ENCODE results near the gene HPRT1. TPM values are rescaled to one million over a fixed set of nuclear protein-coding genes. Genes with fewer than 3 reads are reported as not detected.
"Not testable (repeated sequence)": the region's sequence is repeated elsewhere in the genome, so short reads cannot be mapped to it uniquely, and the experiment has no call there.

Gene HPRT1
- polyA plus RNA-seq, 6 donors from 2014 or later = 85.3 to 148 (median 93.6) TPM

GRCh38 chrX:134457708-134458107 lies 2.3 kb upstream of the HPRT1 start:
- H3K9me3 Mint-ChIP-seq = no peaks in the 10 kb centered on the region
- no peak overlapping the region for H3K27ac Mint-ChIP-seq
- no peaks in the 10 kb centered on the region for H3K36me3 Mint-ChIP-seq
- peaks cover 0 to 15% (median 9%) of the 10 kb centered on the region in 3 donors for H3K4me1 Mint-ChIP-seq
- ATAC-seq (ENCODE audit: low read depth in 2 of 2) (no peak), DNase-seq (no peak)
- H3K4me3 Mint-ChIP-seq = peak overlapping the region in 2 of 8 donors; percentile 36
- no peaks in the 10 kb centered on the region for H3K27me3 Mint-ChIP-seq

- Mint-ChIP-seq H3K27me3 (no peaks in the 10 kb centered on the region), H3K9me3 (no peaks in the 10 kb centered on the region), H3K4me3 (peak overlapping the region; percentile 81 to 93 (median 88)), H3K27ac (peak overlapping the region in 2 of 6 donors; percentile 68 to 76), H3K36me3 (no peaks in the 10 kb centered on the region), H3K4me1 (peaks cover 0 to 15% (median 3%) of the 10 kb centered on the region in 3 donors)
- ATAC-seq (ENCODE audit: low read depth in 2 of 2) (no peak), DNase-seq (no peak)
Measured at GRCh38 chrX:134459683-134460004, 321 bp upstream of the HPRT1 start.

GRCh38 chrX:134460862-134461220 lies 876 bp downstream of the HPRT1 start:
- peak overlapping the region; percentile 83 to 99 (median 92) for H3K4me3 Mint-ChIP-seq

GRCh38 chrX:134461437-134461836 lies 1.5 kb downstream of the HPRT1 start:
- H3K27ac Mint-ChIP-seq = peak overlapping the region in 1 of 6 donors; percentile 77

More at GRCh38 chrX:134460862-134461220, 876 bp downstream of the HPRT1 start:
- ATAC-seq (ENCODE audit: low read depth in 2 of 2) = no peak
- Mint-ChIP-seq H3K27me3 (no peaks in the 10 kb centered on the region), H3K9me3 (no peaks in the 10 kb centered on the region), H3K36me3 (no peaks in the 10 kb centered on the region), H3K27ac (peak overlapping the region in 5 of 6 donors; percentile 64 to 96 (median 86)), H3K4me1 (peaks cover 0 to 15% (median 3%) of the 10 kb centered on the region in 3 donors)
- DNase-seq = no peak

GRCh38 chrX:134462927-134463326 lies 3.0 kb downstream of the HPRT1 start:
- Mint-ChIP-seq H3K4me1 (peaks cover 0 to 7% (median 0%) of the 10 kb centered on the region in 3 donors), H3K27ac (no peak overlapping the region), H3K4me3 (peak overlapping the region in 1 of 8 donors; percentile 45), H3K9me3 (no peaks in the 10 kb centered on the region), H3K36me3 (no peaks in the 10 kb centered on the region), H3K27me3 (no peaks in the 10 kb centered on the region)
- DNase-seq (no peak), ATAC-seq (ENCODE audit: low read depth in 2 of 2) (no peak)

More at GRCh38 chrX:134461437-134461836, 1.5 kb downstream of the HPRT1 start:
- Mint-ChIP-seq H3K27me3 (no peaks in the 10 kb centered on the region), H3K4me3 (peak overlapping the region in 6 of 8 donors; percentile 83 to 99 (median 92)), H3K9me3 (no peaks in the 10 kb centered on the region), H3K4me1 (peaks cover 0 to 15% (median 3%) of the 10 kb centered on the region in 3 donors), H3K36me3 (no peaks in the 10 kb centered on the region)
- DNase-seq = no peak
- no peak for ATAC-seq (ENCODE audit: low read depth in 2 of 2)

GRCh38 chrX:134464453-134464852 lies 4.5 kb downstream of the HPRT1 start:
- H3K9me3 Mint-ChIP-seq; H3K36me3 Mint-ChIP-seq; H3K27ac Mint-ChIP-seq; H3K4me3 Mint-ChIP-seq; H3K4me1 Mint-ChIP-seq; ATAC-seq (ENCODE audit: low read depth in 2 of 2); H3K27me3 Mint-ChIP-seq; DNase-seq: not testable (repeated sequence)

GRCh38 chrX:134469486-134469885 lies 9.5 kb downstream of the HPRT1 start:
- H3K4me3 Mint-ChIP-seq = no peak overlapping the region
- no peak for ATAC-seq (ENCODE audit: low read depth in 2 of 2)
- H3K27me3 Mint-ChIP-seq = no peaks in the 10 kb centered on the region
- DNase-seq = no peak
- no peaks in the 10 kb centered on the region for H3K36me3 Mint-ChIP-seq
- H3K27ac Mint-ChIP-seq = peak overlapping the region in 1 of 6 donors; percentile 11
- no peaks in the 10 kb centered on the region for H3K9me3 Mint-ChIP-seq
- no peaks in the 10 kb centered on the region for H3K4me1 Mint-ChIP-seq

- ATAC-seq (ENCODE audit: low read depth in 2 of 2) (no peak), DNase-seq (no peak)
- no peak overlapping the region for H3K4me3 Mint-ChIP-seq
- no peaks in the 10 kb centered on the region for H3K4me1 Mint-ChIP-seq
- H3K36me3 Mint-ChIP-seq = no peaks in the 10 kb centered on the region
- no peaks in the 10 kb centered on the region for H3K27me3 Mint-ChIP-seq
- no peaks in the 10 kb centered on the region for H3K9me3 Mint-ChIP-seq
- no peak overlapping the region for H3K27ac Mint-ChIP-seq
Measured at GRCh38 chrX:134470013-134470412, 10.0 kb downstream of the HPRT1 start.

- no peaks in the 10 kb centered on the region for H3K4me1 Mint-ChIP-seq
- H3K36me3 Mint-ChIP-seq = no peaks in the 10 kb centered on the region
- no peak for ATAC-seq (ENCODE audit: low read depth in 2 of 2)
- no peaks in the 10 kb centered on the region for H3K9me3 Mint-ChIP-seq
- DNase-seq = no peak
- no peak overlapping the region for H3K27ac Mint-ChIP-seq
- H3K27me3 Mint-ChIP-seq = no peaks in the 10 kb centered on the region
- H3K4me3 Mint-ChIP-seq = no peak overlapping the region
Measured at GRCh38 chrX:134472041-134472440, 12.1 kb downstream of the HPRT1 start.

- H3K36me3 Mint-ChIP-seq = peaks cover 0 to 4% of the 10 kb centered on the region in 2 donors
- ATAC-seq (ENCODE audit: low read depth in 2 of 2) = no peak
- no peak for DNase-seq
- H3K4me1 Mint-ChIP-seq = no peaks in the 10 kb centered on the region
- H3K9me3 Mint-ChIP-seq = no peaks in the 10 kb centered on the region
- H3K27ac Mint-ChIP-seq = no peak overlapping the region
- no peaks in the 10 kb centered on the region for H3K27me3 Mint-ChIP-seq
- H3K4me3 Mint-ChIP-seq = no peak overlapping the region
Measured at GRCh38 chrX:134476284-134476683, 16.3 kb downstream of the HPRT1 start.

- Mint-ChIP-seq H3K27ac (no peak overlapping the region), H3K9me3 (no peaks in the 10 kb centered on the region), H3K36me3 (peaks cover 0 to 4% of the 10 kb centered on the region in 2 donors), H3K4me1 (no peaks in the 10 kb centered on the region), H3K27me3 (no peaks in the 10 kb centered on the region), H3K4me3 (no peak overlapping the region)
- DNase-seq = no peak
- ATAC-seq (ENCODE audit: low read depth in 2 of 2) = no peak
Measured at GRCh38 chrX:134478374-134478773, 18.4 kb downstream of the HPRT1 start.

- Mint-ChIP-seq H3K36me3 (peaks cover 0 to 4% of the 10 kb centered on the region in 2 donors), H3K4me1 (no peaks in the 10 kb centered on the region), H3K9me3 (no peaks in the 10 kb centered on the region), H3K4me3 (no peak overlapping the region), H3K27me3 (no peaks in the 10 kb centered on the region), H3K27ac (no peak overlapping the region)
- DNase-seq = no peak
- ATAC-seq (ENCODE audit: low read depth in 2 of 2) = no peak
Measured at GRCh38 chrX:134480061-134480460, 20.1 kb downstream of the HPRT1 start.

GRCh38 chrX:134481339-134481738 lies 21.4 kb downstream of the HPRT1 start:
- Mint-ChIP-seq H3K9me3 (no peaks in the 10 kb centered on the region), H3K4me3 (no peak overlapping the region), H3K36me3 (peaks cover 0 to 4% of the 10 kb centered on the region in 2 donors), H3K4me1 (no peaks in the 10 kb centered on the region), H3K27me3 (no peaks in the 10 kb centered on the region), H3K27ac (peak overlapping the region in 1 of 6 donors; percentile 20)
- DNase-seq = no peak
- no peak for ATAC-seq (ENCODE audit: low read depth in 2 of 2)

GRCh38 chrX:134482371-134482770 lies 22.4 kb downstream of the HPRT1 start:
- Mint-ChIP-seq H3K27ac (no peak overlapping the region), H3K27me3 (no peaks in the 10 kb centered on the region), H3K9me3 (no peaks in the 10 kb centered on the region), H3K4me3 (no peak overlapping the region), H3K36me3 (peaks cover 0 to 4% of the 10 kb centered on the region in 2 donors), H3K4me1 (no peaks in the 10 kb centered on the region)
- no peak for DNase-seq
- ATAC-seq (ENCODE audit: low read depth in 2 of 2) = no peak

- Mint-ChIP-seq H3K36me3 (no peaks in the 10 kb centered on the region), H3K4me3 (no peak overlapping the region), H3K4me1 (no peaks in the 10 kb centered on the region), H3K27ac (no peak overlapping the region), H3K27me3 (no peaks in the 10 kb centered on the region), H3K9me3 (no peaks in the 10 kb centered on the region)
- peak; percentile 14 for DNase-seq
- no peak for ATAC-seq (ENCODE audit: low read depth in 2 of 2)
Measured at GRCh38 chrX:134484039-134484438, 24.1 kb downstream of the HPRT1 start.
